GM19035 (cell line): ENCODE measurements around the gene TBC1D3H.
"Not testable (repeated sequence)": the region's sequence is repeated elsewhere in the genome, so short reads cannot be mapped to it uniquely, and the experiment has no call there.

Source experiments
- ATAC-seq: cut with Tn5 transposase; IDR thresholded peaks from one replicate; pipeline ENCODE4 v1.9.1; 2021; ENCODE audit not compliant: unreplicated experiment

TBC1D3H gene

GRCh38 chr17:36388385-36389245 is at the start of gene TBC1D3H:
TBC1D3H (minus strand) TSS chr17:36388435; CDS start chr17:36386895, 1,540 bp downstream.
- not testable (repeated sequence) for ATAC-seq

GRCh38 chr17:36428891-36429290 is 40.7 kb upstream of the TBC1D3H start:
- not testable (repeated sequence) for ATAC-seq

- ATAC-seq = not testable (repeated sequence)
These were observed 27.1 kb upstream of the TBC1D3H start for GRCh38 chr17:36415180-36415941.

- not testable (repeated sequence) for ATAC-seq
These were observed 2.9 kb upstream of the TBC1D3H start for GRCh38 chr17:36390943-36391645.

- ATAC-seq = not testable (repeated sequence)
These were observed 12.3 kb downstream of the TBC1D3H start for GRCh38 chr17:36375938-36376337.

GRCh38 chr17:36362496-36362895 is 25.7 kb downstream of the TBC1D3H start:
- ATAC-seq = not testable (repeated sequence)
